GM04503 (cell line): ENCODE measurements around the gene CEP290.
"Not testable (repeated sequence)": the region's sequence is repeated elsewhere in the genome, so short reads cannot be mapped to it uniquely, and the experiment has no call there.

Experiments used
- DNase-seq: peaks from one replicate; pipeline ENCODE4 v3.0.0-alpha.2; 2012; ENCODE audit warnings: low read depth

Gene CEP290

GRCh38 chr12:88056571-88056970 lies 85.3 kb downstream of the CEP290 start:
- DNase-seq, result no peak

- DNase-seq, result no peak
Measured at GRCh38 chr12:88052686-88053085, 89.2 kb downstream of the CEP290 start.

- DNase-seq, result no peak
Measured at GRCh38 chr12:88044035-88044434, 97.9 kb downstream of the CEP290 start.

- DNase-seq, result no peak
Measured at GRCh38 chr12:88037770-88038169, 104.1 kb downstream of the CEP290 start.

GRCh38 chr12:88036353-88036965 lies 105.4 kb downstream of the CEP290 start:
- DNase-seq, result peak; percentile 31

GRCh38 chr12:88035907-88036289 lies 106.0 kb downstream of the CEP290 start:
- DNase-seq, result no peak

- peak; percentile 27 for DNase-seq
Measured at GRCh38 chr12:88035271-88035906, 106.5 kb downstream of the CEP290 start.

- DNase-seq, result not testable (repeated sequence)
Measured at GRCh38 chr12:88031161-88031560, 110.7 kb downstream of the CEP290 start.

- no peak for DNase-seq
Measured at GRCh38 chr12:88029093-88029665, 112.7 kb downstream of the CEP290 start, which contains the start of gene C12orf50. Gene C12orf50 (minus strand): TSS chr12:88029401. CDS start chr12:88026962, 2,439 bp downstream.

GRCh38 chr12:88026196-88026595 lies 115.7 kb downstream of the CEP290 start:
- no peak for DNase-seq

- DNase-seq, result no peak
Measured at GRCh38 chr12:88017964-88018363, 123.9 kb downstream of the CEP290 start.

- no peak for DNase-seq
Measured at GRCh38 chr12:88015825-88016224, 126.1 kb downstream of the CEP290 start.

GRCh38 chr12:88011755-88012154 lies 130.1 kb downstream of the CEP290 start:
- DNase-seq, result no peak

GRCh38 chr12:88006351-88006750 lies 135.5 kb downstream of the CEP290 start:
- no peak for DNase-seq

GRCh38 chr12:88001327-88001726 lies 140.6 kb downstream of the CEP290 start:
- no peak for DNase-seq
